IMR-90 (cell line): ENCODE data around the gene SKP1. TPM values are rescaled to one million over a fixed set of nuclear protein-coding genes. Genes with fewer than 3 reads are reported as not detected.
"Not testable (repeated sequence)": the region's sequence is repeated elsewhere in the genome, so short reads cannot be mapped to it uniquely, and the experiment has no call there.

Experiments
- ATAC-seq: fragments of 200-7000 bp; cut with Tn5 transposase; 2 replicates; pipeline ENCODE4 v1.9.1; 2020; ENCODE audit warnings: low read depth, mild to moderate bottlenecking, moderate library complexity
- BruUV-seq: library from RNA; stranded (reverse); fragments of 400-500 nt; replicated peaks from 2 replicates; lab custom pipeline; 2021; lab: Mats Ljungman, UMichigan
- CTCF ChIA-PET: fragments of 300-600 bp; formaldehyde crosslinking; extraction: SDS; loops from one replicate; lab custom pipeline; 2021; ENCODE audit warnings: antibody characterized with exemption; lab: Yijun Ruan, JAX
- POLR2A ChIA-PET: fragments of 300-600 bp; sonication (Branson Sonifier 250); formaldehyde crosslinking; loops from one replicate; lab custom pipeline; 2022; ENCODE audit warnings: antibody characterized with exemption; ENCODE audit not compliant: unreplicated experiment; lab: Charles Lee
- DNase-seq: peaks from one replicate; pipeline ENCODE4 v3.0.0; 2013
- H2AFZ ChIP-seq: replicated peaks from 2 replicates; pipeline ENCODE3; 2013; ENCODE audit warnings: low read length, mild to moderate bottlenecking; ENCODE audit not compliant: poor library complexity
- H2AK5ac ChIP-seq: 2 replicates; pipeline ENCODE4 v1.6.1; 2013; ENCODE audit warnings: low read depth, low read length, inconsistent platforms
- H2AK9ac ChIP-seq: replicated peaks from 2 replicates; pipeline ENCODE3; 2013; ENCODE audit warnings: mild to moderate bottlenecking, low read depth, low read length, moderate library complexity; ENCODE audit not compliant: poor library complexity
- H2BK120ac ChIP-seq: 2 replicates; pipeline ENCODE4 v1.6.1; 2013; ENCODE audit warnings: low read depth, low read length, inconsistent platforms
- H2BK15ac ChIP-seq: 3 replicates; pipeline ENCODE4 v1.6.1; 2013; ENCODE audit warnings: low read depth, low read length, inconsistent platforms
- H2BK20ac ChIP-seq: 2 replicates; pipeline ENCODE4 v1.6.1; 2013; ENCODE audit warnings: low read depth, mild to moderate bottlenecking, inconsistent platforms, low read length, moderate library complexity
- H2BK5ac ChIP-seq: 2 replicates; pipeline ENCODE4 v1.6.1; 2013; ENCODE audit warnings: mild to moderate bottlenecking, low read depth, low read length, inconsistent platforms; ENCODE audit not compliant: poor library complexity, severe bottlenecking
- H3K14ac ChIP-seq: replicated peaks from 2 replicates; pipeline ENCODE4 v1.6.1; 2013; ENCODE audit warnings: low read depth, low read length, inconsistent platforms
- H3K18ac ChIP-seq: 2 replicates; pipeline ENCODE4 v1.6.1; 2013; ENCODE audit warnings: low read depth, low read length, control low read depth
- H3K23ac ChIP-seq: 2 replicates; pipeline ENCODE4 v1.6.1; 2013; ENCODE audit warnings: low read depth, low read length, inconsistent platforms
- H3K27ac ChIP-seq: 2 replicates; pipeline ENCODE4 v1.5.1; 2013; ENCODE audit warnings: mild to moderate bottlenecking, control low read depth, low read length; ENCODE audit not compliant: insufficient read depth
- H3K27me3 ChIP-seq: 2 replicates; pipeline ENCODE4 v1.6.1; 2013; ENCODE audit warnings: low read length; ENCODE audit not compliant: control insufficient read depth, insufficient read depth
- H3K36me3 ChIP-seq: 2 replicates; pipeline ENCODE4 v1.6.1; 2013; ENCODE audit warnings: low read length, mixed read lengths; ENCODE audit not compliant: control insufficient read depth, insufficient read depth
- H3K4ac ChIP-seq: 2 replicates; pipeline ENCODE4 v1.6.1; 2013; ENCODE audit warnings: low read depth, low read length, inconsistent platforms
- H3K4me1 ChIP-seq: 2 replicates; pipeline ENCODE4 v1.6.1; 2013; ENCODE audit warnings: low read length, mixed read lengths; ENCODE audit not compliant: control insufficient read depth, insufficient read depth
- H3K4me2 ChIP-seq: 2 replicates; pipeline ENCODE4 v1.6.1; 2013; ENCODE audit warnings: low read depth, mild to moderate bottlenecking, control low read depth, low read length, moderate library complexity
- H3K4me3 ChIP-seq: 2 replicates; pipeline ENCODE4 v1.5.1; 2013; ENCODE audit warnings: low read depth, mild to moderate bottlenecking, control low read depth, low read length, moderate library complexity; ENCODE audit not compliant: insufficient read depth
- H3K56ac ChIP-seq: 2 replicates; pipeline ENCODE4 v1.6.1; 2013; ENCODE audit warnings: low read length, inconsistent platforms; ENCODE audit not compliant: insufficient read depth; ENCODE audit errors: extremely low read depth
- H3K79me1 ChIP-seq, 2 experiments: 2 replicates each; pipeline ENCODE4 v1.6.1; 2013; ENCODE audit warnings: low read length in 2 of 2, inconsistent platforms in 1 of 2, low read depth in 1 of 2
- H3K9ac ChIP-seq: 2 replicates; pipeline ENCODE4 v1.6.1; 2013; ENCODE audit warnings: low read depth, low read length, control low read depth
- H3K9me1 ChIP-seq: 2 replicates; pipeline ENCODE4 v1.6.1; 2013; ENCODE audit warnings: low read length, inconsistent platforms; ENCODE audit not compliant: insufficient read depth
- H3K9me3 ChIP-seq: 2 replicates; pipeline ENCODE4 v1.6.1; 2013; ENCODE audit warnings: low read length; ENCODE audit not compliant: control insufficient read depth, insufficient read depth
- H4K20me1 ChIP-seq: 2 replicates; pipeline ENCODE4 v1.6.1; 2013; ENCODE audit warnings: low read length, inconsistent platforms; ENCODE audit not compliant: insufficient read depth
- H4K5ac ChIP-seq: 2 replicates; pipeline ENCODE4 v1.6.1; 2013; ENCODE audit warnings: mild to moderate bottlenecking, low read depth, low read length, control low read depth
- H4K8ac ChIP-seq, 2 experiments: 2 replicates each; pipeline ENCODE4 v1.6.1; 2013; ENCODE audit warnings: low read depth in 2 of 2, low read length in 2 of 2, control low read depth in 1 of 2, inconsistent platforms in 1 of 2
- H4K91ac ChIP-seq: 2 replicates; pipeline ENCODE4 v1.6.1; 2013; ENCODE audit warnings: low read depth, low read length, inconsistent platforms; ENCODE audit not compliant: insufficient read depth
- BHLHE40 ChIP-seq: fragments of 150-350 bp; IDR thresholded peaks from 2 replicates; pipeline ENCODE4 v1.6.1; 2016; ENCODE audit warnings: mild to moderate bottlenecking, low read depth, low read length
- WGBS, 2 experiments: methylation state at CpG; one replicate each; pipeline versions ENCODE4 v1.1.5 to v1.1.7; 2013; ENCODE audit warnings: missing lambda C conversion rate in 2 of 2; ENCODE audit not compliant: insufficient read length in 1 of 2; ENCODE audit errors: extremely low coverage in 2 of 2; 5-methylcytosine and 5-hydroxymethylcytosine counted together
- dilution Hi-C: fragments of 300-500 bp; cut with HindIII; formaldehyde crosslinking; loops from one replicate; pipeline ENCODE4 v1.14.3; 2018; ENCODE audit warnings: low sequenced_read_pairs; ENCODE audit not compliant: unreplicated experiment
- in situ Hi-C: fragments of 300-500 bp; cut with MboI; formaldehyde crosslinking; loops from 3 replicates; pipeline ENCODE4 v1.14.3; 2019; ENCODE audit warnings: low sequenced_read_pairs, inconsistent platforms, mixed read lengths
- intact Hi-C: fragments of 100-400 bp; cut with micrococcal nuclease; formaldehyde crosslinking; loops from 2 replicates; pipeline ENCODE4 v1.10.0; 2022
- polyA plus RNA-seq, 3 experiments: library from polyadenylated mRNA; depleted of rRNA; stranded (reverse); fragments of >200 nt; gene quantifications; 2 replicates each; pipeline ENCODE4 v1.2.3, GENCODE V29; 2012; ENCODE audit warnings: low replicate concordance in 1 of 3
- total RNA-seq: library from RNA; depleted of rRNA; stranded (reverse); fragments of >200 nt; gene quantifications from 2 replicates; pipeline ENCODE4 v1.2.3, GENCODE V29; 2012

The SKP1 gene
- total and polyA plus RNA-seq, 2 of the 4 experiments (the other 2 are of a cell fraction), result 206 to 618 TPM

DNA sequence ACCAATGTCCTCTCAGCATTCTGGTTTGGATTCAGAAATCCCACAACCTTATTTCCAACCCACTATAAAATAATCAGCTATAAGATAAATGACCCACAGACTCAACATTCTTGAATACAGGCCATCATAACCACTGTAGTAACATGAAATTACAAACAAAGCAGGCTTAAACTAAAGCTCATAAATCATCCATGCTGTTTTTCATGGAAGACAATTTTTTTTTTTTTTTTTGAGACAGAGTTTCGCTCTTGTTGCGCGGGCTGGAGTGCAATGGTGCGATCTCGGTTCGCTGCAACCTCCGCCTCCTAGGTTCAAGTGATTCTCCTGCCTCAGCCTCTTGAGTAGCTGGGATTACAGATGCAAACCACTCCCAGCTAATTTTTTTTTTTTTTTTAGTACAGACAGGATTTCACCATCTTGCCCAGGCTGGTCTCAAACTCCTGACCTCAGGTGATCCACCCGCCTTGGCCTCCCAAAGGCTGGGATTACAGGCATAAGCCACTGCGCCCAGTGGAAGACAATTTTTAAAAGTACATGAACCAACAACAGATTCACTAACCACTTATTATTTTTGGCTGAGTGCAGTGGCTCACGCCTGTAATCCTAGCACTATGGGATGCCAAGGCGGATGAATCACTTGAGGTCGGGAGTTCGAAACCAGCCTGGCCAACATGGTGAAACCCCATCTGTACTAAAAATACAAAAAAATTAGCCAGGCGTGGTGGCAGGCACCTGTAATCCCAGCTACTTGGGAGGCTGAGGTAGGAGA lies 34.7 kb upstream of the SKP1 start:
- H3K27me3 ChIP-seq, H3K4me3 ChIP-seq, H4K5ac ChIP-seq, H2BK5ac ChIP-seq, H2AK9ac ChIP-seq, H3K9me1 ChIP-seq, H3K36me3 ChIP-seq, BruUV-seq, H2BK15ac ChIP-seq, H4K91ac ChIP-seq, H3K9me3 ChIP-seq, H3K18ac ChIP-seq, H3K14ac ChIP-seq, H4K8ac ChIP-seq, H3K56ac ChIP-seq, H3K23ac ChIP-seq, H2AFZ ChIP-seq, H3K4ac ChIP-seq, H2BK20ac ChIP-seq, H2AK5ac ChIP-seq, H3K9ac ChIP-seq, dilution Hi-C loops, H2BK120ac ChIP-seq, H3K4me1 ChIP-seq, in situ Hi-C loops: not testable (repeated sequence)
- TF ChIP-seq BHLHE40, result peak; percentile 36
- peaks cover 98% of the 10 kb centered on the region for H4K20me1 ChIP-seq
- ChIA-PET CTCF (interaction anchor here (0.6 to 1.5 kb wide), 5 partner anchors 11 to 78 kb away, joined by 3 to 5 read pairs (median 4); no protein-coding TSS in a partner anchor), POLR2A (interaction anchor here (0.6 kb wide), 2 partner anchors 34 to 1361 kb away, joined by 3 to 6 read pairs; no protein-coding TSS in a partner anchor)
- WGBS, 2 experiments, result no CpG with 5 or more reads among the region's 14 CpGs
- 0 out of 2 replicates have a peak overlapping the region, but pooled peaks have one; percentile 36 for H3K4me2 ChIP-seq
- intact Hi-C loops, result loop anchor here (5.0 kb wide), 1 partner anchor 56 kb away; no protein-coding TSS in a partner anchor
- H3K79me1 ChIP-seq, result peaks cover 4 to 55% of the 10 kb centered on the region in 2 experiments; a peak in 2 of 4 replicates
- DNase-seq, result peak; percentile 73
- H3K27ac ChIP-seq, result peak overlapping the region; percentile 28; the same call in 1 of the 2 replicates
- ATAC-seq, result peak; percentile 32
